ENCODE measurements around the gene GP1BB. TPM values are rescaled to one million over a fixed set of nuclear protein-coding genes. Genes with fewer than 3 reads are reported as not detected.
A peak's percentile ranks its signal among the peaks of the same experiment; 100 is the strongest.

GP1BB gene
- polyA plus RNA-seq, 4 donors: 0.67 to 2.0 (median 1.3) TPM

DNA sequence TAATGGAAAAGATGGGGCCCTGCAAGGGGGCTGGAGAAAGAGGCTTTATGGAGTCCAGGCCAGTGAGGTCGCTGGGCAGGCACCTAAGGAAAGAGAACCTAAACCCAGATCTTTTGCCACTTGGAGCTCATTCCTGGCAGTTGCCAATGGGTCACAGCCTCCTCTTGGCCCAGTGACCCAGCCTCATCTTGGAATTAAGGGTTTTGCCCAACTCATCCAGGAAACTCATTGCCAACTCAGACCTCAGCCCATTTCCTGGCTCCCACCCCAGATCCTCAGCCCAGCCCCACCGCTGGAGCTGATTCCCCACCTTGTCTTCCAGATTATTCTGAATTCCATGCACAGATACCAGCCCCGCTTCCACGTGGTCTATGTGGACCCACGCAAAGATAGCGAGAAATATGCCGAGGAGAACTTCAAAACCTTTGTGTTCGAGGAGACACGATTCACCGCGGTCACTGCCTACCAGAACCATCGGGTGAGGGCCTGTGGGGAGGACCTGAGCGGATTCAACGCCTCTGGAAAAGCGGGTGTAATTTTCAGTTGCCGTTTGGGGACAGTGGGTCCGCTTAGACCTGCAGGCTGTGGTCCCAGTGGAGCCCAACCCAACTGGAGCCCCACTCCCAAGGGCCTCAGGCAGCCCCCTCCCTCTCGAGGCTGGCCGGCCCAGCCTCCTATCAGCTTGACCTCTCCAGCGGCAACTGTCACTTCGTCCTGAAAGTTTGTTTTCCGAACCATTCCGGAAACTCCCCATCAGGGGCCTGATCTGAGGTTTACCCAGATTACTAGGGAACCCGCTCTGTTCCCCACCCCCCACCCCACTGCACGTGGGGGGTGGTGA, 41.5 kb downstream of the GP1BB start:
- H3K36me3 ChIP-seq (ENCODE audit: control insufficient read depth in 3 of 3, insufficient read depth in 2 of 3, low read depth in 1 of 3, low read length in 3 of 3): no peaks in the 10 kb centered on the region
- H3K9me3 ChIP-seq (ENCODE audit: control insufficient read depth in 2 of 2, insufficient read depth in 1 of 2, low read depth in 1 of 2, low read length in 1 of 2): no peaks in the 10 kb centered on the region
- WGBS, 3 donors: 29 to 47% (median 45%) methylated on average over 25 of the region's 25 CpGs
- H3K4me3 ChIP-seq (ENCODE audit: low read depth in 1 of 3, low read length in 3 of 3): no peak overlapping the region
- DNase-seq: no peak
- peaks cover 24 to 83% (median 54%) of the 10 kb centered on the region in 3 donors for H3K27me3 ChIP-seq (ENCODE audit: control insufficient read depth in 3 of 3, insufficient read depth in 3 of 3, low read length in 3 of 3)
- no peak overlapping the region for H3K27ac ChIP-seq (ENCODE audit: low read depth in 1 of 3, low read length in 2 of 3)
- no peak for FAIRE-seq
- H3K4me1 ChIP-seq (ENCODE audit: control insufficient read depth in 3 of 3, insufficient read depth in 2 of 3, low read depth in 1 of 3, low read length in 2 of 3): peaks cover 0 to 11% (median 4%) of the 10 kb centered on the region in 3 donors

DNA sequence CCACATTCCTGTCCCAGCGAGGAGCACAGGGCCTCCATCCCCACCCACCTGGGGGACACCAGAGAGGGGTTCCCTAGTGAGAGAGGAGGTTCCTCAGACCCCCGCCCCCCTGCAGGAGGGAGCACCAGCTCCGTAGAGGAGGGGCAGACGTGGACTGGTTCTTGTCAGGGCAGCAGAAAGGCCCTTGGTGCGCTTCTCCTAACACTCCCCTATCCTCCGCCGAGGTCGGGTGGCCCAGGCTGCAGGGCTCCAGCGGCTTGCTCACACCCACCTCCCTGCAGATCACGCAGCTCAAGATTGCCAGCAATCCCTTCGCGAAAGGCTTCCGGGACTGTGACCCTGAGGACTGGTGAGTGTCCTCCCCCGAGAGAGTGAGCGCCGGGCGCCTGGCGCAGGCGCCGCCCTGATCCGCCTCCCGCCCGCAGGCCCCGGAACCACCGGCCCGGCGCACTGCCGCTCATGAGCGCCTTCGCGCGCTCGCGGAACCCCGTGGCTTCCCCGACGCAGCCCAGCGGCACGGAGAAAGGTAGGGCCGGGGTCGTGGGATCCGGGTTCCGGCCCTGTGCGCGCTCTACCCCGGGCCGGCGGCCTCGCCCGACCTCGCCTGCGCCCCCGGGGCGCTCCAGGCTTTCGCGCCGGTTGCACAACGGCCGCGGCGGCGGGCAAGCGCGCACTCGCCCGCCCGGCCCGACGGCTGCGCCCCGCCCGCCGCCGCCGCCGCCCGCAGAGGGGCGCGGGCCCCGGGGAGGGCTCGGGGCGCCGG, 42.3 kb downstream of the GP1BB start:
- peak overlapping the region in 1 of 3 donors; percentile 41 for H3K4me3 ChIP-seq (ENCODE audit: low read depth in 1 of 3, low read length in 3 of 3)
- H3K9me3 ChIP-seq (ENCODE audit: control insufficient read depth in 2 of 2, insufficient read depth in 1 of 2, low read depth in 1 of 2, low read length in 1 of 2): no peaks in the 10 kb centered on the region
- peaks cover 0 to 11% (median 4%) of the 10 kb centered on the region in 3 donors for H3K4me1 ChIP-seq (ENCODE audit: control insufficient read depth in 3 of 3, insufficient read depth in 2 of 3, low read depth in 1 of 3, low read length in 2 of 3)
- H3K36me3 ChIP-seq (ENCODE audit: control insufficient read depth in 3 of 3, insufficient read depth in 2 of 3, low read depth in 1 of 3, low read length in 3 of 3): no peaks in the 10 kb centered on the region
- WGBS, 3 donors: 1 to 3% (median 2%) methylated on average over 70 to 83 of the region's 83 CpGs
- H3K27ac ChIP-seq (ENCODE audit: low read depth in 1 of 3, low read length in 2 of 3): no peak overlapping the region
- H3K27me3 ChIP-seq (ENCODE audit: control insufficient read depth in 3 of 3, insufficient read depth in 3 of 3, low read length in 3 of 3): peaks cover 25 to 86% (median 54%) of the 10 kb centered on the region in 3 donors
- FAIRE-seq: no peak
- peak; percentile 18 to 56 for DNase-seq

DNA sequence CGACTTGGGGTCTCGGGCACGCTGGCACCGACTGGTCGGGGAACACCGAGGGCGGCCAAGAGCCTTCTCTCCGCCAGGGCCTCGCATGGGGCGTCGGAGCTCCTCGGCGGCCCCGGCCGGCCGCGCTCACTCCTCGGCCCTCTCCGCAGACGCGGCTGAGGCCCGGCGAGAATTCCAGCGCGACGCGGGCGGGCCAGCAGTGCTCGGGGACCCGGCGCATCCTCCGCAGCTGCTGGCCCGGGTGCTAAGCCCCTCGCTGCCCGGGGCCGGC, 42.8 kb downstream of the GP1BB start:
- 1 to 2% (median 2%) methylated on average over 20 to 36 of the region's 36 CpGs for WGBS, 3 donors
- Histone ChIP-seq H3K4me1 (ENCODE audit: control insufficient read depth in 3 of 3, insufficient read depth in 2 of 3, low read depth in 1 of 3, low read length in 2 of 3) (peaks cover 0 to 11% (median 3%) of the 10 kb centered on the region in 3 donors), H3K9me3 (ENCODE audit: control insufficient read depth in 2 of 2, insufficient read depth in 1 of 2, low read depth in 1 of 2, low read length in 1 of 2) (no peaks in the 10 kb centered on the region), H3K4me3 (ENCODE audit: low read depth in 1 of 3, low read length in 3 of 3) (peak overlapping the region in 1 of 3 donors; percentile 41), H3K36me3 (ENCODE audit: control insufficient read depth in 3 of 3, insufficient read depth in 2 of 3, low read depth in 1 of 3, low read length in 3 of 3) (no peaks in the 10 kb centered on the region), H3K27ac (ENCODE audit: low read depth in 1 of 3, low read length in 2 of 3) (no peak overlapping the region), H3K27me3 (ENCODE audit: control insufficient read depth in 3 of 3, insufficient read depth in 3 of 3, low read length in 3 of 3) (peaks cover 20 to 88% (median 55%) of the 10 kb centered on the region in 3 donors)
- no peak for DNase-seq
- no peak for FAIRE-seq

DNA sequence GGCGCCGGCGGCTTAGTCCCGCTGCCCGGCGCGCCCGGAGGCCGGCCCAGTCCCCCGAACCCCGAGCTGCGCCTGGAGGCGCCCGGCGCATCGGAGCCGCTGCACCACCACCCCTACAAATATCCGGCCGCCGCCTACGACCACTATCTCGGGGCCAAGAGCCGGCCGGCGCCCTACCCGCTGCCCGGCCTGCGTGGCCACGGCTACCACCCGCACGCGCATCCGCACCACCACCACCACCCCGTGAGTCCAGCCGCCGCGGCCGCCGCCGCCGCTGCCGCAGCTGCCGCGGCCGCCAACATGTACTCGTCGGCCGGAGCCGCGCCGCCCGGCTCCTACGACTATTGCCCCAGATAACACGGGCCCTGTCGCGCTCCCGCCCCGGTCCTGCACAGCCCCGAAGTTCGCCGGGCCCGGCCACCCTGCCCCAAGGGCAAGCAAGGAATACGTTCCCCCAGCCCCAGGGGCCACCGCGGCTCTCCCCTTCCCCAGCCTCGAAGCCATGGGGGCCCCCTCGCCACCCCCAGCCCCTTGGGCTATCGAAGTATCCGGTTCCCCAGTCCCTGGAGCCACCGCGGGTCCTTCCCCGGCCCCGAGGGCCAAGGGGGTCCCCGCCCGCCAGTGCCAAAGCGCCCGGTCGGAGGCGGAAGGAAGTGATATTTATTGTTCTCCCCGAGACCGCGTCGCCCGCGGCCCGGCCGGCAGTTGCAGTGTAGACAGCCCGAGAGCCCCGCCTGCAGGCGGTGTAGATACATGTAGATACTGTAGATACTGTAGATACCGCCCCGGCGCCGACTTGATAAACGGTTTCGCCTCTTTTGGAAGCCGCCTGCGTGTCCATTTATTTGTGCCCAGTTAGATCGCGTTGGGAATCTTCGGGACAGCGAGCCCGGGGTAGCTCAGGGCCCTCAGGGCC, 43.4 kb downstream of the GP1BB start:
- peak overlapping the region in 1 of 3 donors; percentile 41 for H3K4me3 ChIP-seq (ENCODE audit: low read depth in 1 of 3, low read length in 3 of 3)
- peaks cover 17 to 91% (median 55%) of the 10 kb centered on the region in 3 donors for H3K27me3 ChIP-seq (ENCODE audit: control insufficient read depth in 3 of 3, insufficient read depth in 3 of 3, low read length in 3 of 3)
- FAIRE-seq (no peak), DNase-seq (peak; percentile 28 to 49)
- no peaks in the 10 kb centered on the region for H3K36me3 ChIP-seq (ENCODE audit: control insufficient read depth in 3 of 3, insufficient read depth in 2 of 3, low read depth in 1 of 3, low read length in 3 of 3)
- no peaks in the 10 kb centered on the region for H3K9me3 ChIP-seq (ENCODE audit: control insufficient read depth in 2 of 2, insufficient read depth in 1 of 2, low read depth in 1 of 2, low read length in 1 of 2)
- H3K4me1 ChIP-seq (ENCODE audit: control insufficient read depth in 3 of 3, insufficient read depth in 2 of 3, low read depth in 1 of 3, low read length in 2 of 3): peaks cover 0 to 11% (median 0%) of the 10 kb centered on the region in 3 donors
- WGBS, 3 donors: 1 to 2% (median 1%) methylated on average over 68 to 103 of the region's 103 CpGs
- no peak overlapping the region for H3K27ac ChIP-seq (ENCODE audit: low read depth in 1 of 3, low read length in 2 of 3)

DNA sequence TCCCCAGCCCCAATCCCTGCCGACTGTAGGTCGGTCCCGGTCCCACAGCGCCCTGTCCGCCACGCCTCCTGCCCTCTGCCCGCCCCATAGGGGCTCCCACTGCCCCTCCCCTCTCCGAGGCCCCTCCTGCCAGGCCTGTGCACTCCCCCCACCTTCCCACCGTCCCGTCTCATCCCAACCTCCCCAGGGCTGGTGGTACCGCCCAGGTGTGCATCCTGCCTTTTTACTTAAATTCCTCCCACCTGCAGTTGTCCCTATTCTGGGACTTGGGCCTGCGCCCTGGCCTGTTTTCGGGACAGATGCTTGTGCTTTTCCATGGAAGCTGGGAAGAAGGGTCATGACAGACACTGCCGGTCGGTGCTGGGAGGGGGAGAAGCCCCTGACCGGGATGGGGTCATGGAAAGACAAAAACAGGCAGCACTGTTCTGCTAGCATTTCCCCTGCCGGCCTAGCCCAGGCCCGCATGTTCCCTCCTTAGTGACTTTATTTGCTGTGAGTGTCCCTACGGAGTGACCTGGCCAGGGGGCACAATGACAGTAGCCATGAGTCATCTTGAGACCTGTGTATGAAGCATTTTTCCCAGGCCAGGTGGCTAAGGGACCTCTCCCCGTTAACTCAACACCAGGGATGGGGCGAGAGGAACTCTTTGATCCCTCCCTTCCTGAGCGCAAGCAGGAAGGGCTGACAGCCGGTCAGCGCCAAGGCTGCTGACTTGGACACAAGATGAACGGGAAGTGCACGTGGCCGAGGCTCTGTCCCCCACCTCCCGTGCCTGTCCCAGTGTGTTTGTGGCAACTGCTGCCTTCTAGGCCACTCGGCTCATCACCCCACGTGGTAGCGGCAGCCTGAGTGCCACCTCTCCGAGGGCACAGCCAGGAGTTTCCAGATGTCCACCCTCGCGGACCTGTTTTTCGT, 44.3 kb downstream of the GP1BB start:
- no peaks in the 10 kb centered on the region for H3K9me3 ChIP-seq (ENCODE audit: control insufficient read depth in 2 of 2, insufficient read depth in 1 of 2, low read depth in 1 of 2, low read length in 1 of 2)
- WGBS, 3 donors: 15 to 16% (median 15%) methylated on average over 30 to 35 of the region's 35 CpGs
- H3K36me3 ChIP-seq (ENCODE audit: control insufficient read depth in 3 of 3, insufficient read depth in 2 of 3, low read depth in 1 of 3, low read length in 3 of 3): no peaks in the 10 kb centered on the region
- H3K27ac ChIP-seq (ENCODE audit: low read depth in 1 of 3, low read length in 2 of 3): no peak overlapping the region
- H3K27me3 ChIP-seq (ENCODE audit: control insufficient read depth in 3 of 3, insufficient read depth in 3 of 3, low read length in 3 of 3): peaks cover 13 to 88% (median 48%) of the 10 kb centered on the region in 3 donors
- FAIRE-seq (no peak), DNase-seq (no peak)
- no peak overlapping the region for H3K4me3 ChIP-seq (ENCODE audit: low read depth in 1 of 3, low read length in 3 of 3)
- H3K4me1 ChIP-seq (ENCODE audit: control insufficient read depth in 3 of 3, insufficient read depth in 2 of 3, low read depth in 1 of 3, low read length in 2 of 3): peaks cover 0 to 11% (median 0%) of the 10 kb centered on the region in 3 donors

DNA sequence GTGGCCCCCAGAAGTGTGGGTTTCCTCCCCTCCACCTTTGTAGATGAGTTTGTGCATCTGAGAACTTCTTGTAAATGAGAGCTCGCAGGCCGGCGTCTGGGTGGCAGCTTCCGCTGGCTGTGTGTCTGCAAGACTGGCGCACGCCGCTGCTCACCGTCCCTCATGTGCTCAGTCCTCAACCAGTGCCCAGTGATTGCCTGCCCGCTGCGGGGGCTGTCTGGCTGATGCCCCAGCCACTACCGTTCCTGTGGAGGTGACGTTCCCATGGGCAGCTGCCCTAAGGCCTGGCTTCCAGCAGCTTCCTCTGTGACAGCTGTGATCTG, 46.0 kb downstream of the GP1BB start:
- Histone ChIP-seq H3K4me3 (ENCODE audit: low read depth in 1 of 3, low read length in 3 of 3) (no peak overlapping the region), H3K9me3 (ENCODE audit: control insufficient read depth in 2 of 2, insufficient read depth in 1 of 2, low read depth in 1 of 2, low read length in 1 of 2) (no peaks in the 10 kb centered on the region), H3K27me3 (ENCODE audit: control insufficient read depth in 3 of 3, insufficient read depth in 3 of 3, low read length in 3 of 3) (peaks cover 12 to 82% (median 35%) of the 10 kb centered on the region in 3 donors), H3K36me3 (ENCODE audit: control insufficient read depth in 3 of 3, insufficient read depth in 2 of 3, low read depth in 1 of 3, low read length in 3 of 3) (no peaks in the 10 kb centered on the region), H3K27ac (ENCODE audit: low read depth in 1 of 3, low read length in 2 of 3) (no peak overlapping the region), H3K4me1 (ENCODE audit: control insufficient read depth in 3 of 3, insufficient read depth in 2 of 3, low read depth in 1 of 3, low read length in 2 of 3) (peaks cover 0 to 7% (median 0%) of the 10 kb centered on the region in 3 donors)
- FAIRE-seq: no peak
- WGBS, 3 donors: 88 to 92% (median 91%) methylated on average over 12 of the region's 12 CpGs
- no peak for DNase-seq

DNA sequence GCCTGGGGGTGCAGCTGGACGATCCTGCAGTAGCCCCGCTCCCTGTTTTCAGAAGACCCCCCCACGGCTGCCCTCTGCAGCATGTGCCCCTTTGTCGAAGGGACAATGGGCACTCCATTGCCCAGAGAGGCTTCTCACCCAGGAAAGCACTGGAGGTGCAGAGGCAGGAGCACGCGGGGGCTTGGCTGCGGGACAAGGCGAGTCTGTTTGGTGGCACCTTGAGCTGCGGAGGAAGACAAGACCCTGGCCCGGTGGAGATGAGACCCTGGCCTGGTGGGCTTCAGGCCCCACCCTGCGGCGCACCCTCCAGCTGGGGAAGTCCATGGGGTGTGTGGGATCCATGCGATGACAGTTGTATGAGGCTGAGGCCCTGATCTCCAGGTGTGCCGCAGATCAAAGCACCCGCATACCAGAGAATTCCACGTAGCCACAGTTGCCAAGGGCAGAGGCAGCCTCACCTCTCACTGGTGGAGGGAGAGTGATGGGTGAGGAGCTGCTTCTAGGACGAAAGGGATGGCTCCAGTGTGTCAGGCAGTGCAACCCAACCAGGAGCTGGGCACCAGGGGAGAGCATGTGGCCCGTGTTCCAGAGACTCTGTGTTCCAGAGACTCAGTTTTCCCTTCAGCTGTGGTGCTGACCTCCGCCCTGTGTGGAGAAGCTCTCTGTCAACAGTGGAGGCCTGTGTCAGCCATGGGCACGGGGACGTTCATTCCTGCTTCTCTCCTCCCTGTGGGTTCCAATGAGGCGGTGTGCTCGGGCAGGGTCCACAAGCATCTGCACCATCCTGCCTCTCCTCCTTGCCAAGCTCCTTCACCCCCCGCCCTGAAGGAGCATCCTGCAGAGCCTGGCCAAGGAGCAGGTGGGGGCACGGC, 47.2 kb downstream of the GP1BB start:
- H3K27me3 ChIP-seq (ENCODE audit: control insufficient read depth in 3 of 3, insufficient read depth in 3 of 3, low read length in 3 of 3): peaks cover 8 to 77% (median 28%) of the 10 kb centered on the region in 3 donors
- H3K4me1 ChIP-seq (ENCODE audit: control insufficient read depth in 3 of 3, insufficient read depth in 2 of 3, low read depth in 1 of 3, low read length in 2 of 3): peaks cover 0 to 3% (median 0%) of the 10 kb centered on the region in 3 donors
- 55 to 80% (median 63%) methylated on average over 25 of the region's 25 CpGs for WGBS, 3 donors
- DNase-seq (no peak), FAIRE-seq (no peak)
- H3K4me3 ChIP-seq (ENCODE audit: low read depth in 1 of 3, low read length in 3 of 3): no peak overlapping the region
- no peaks in the 10 kb centered on the region for H3K9me3 ChIP-seq (ENCODE audit: control insufficient read depth in 2 of 2, insufficient read depth in 1 of 2, low read depth in 1 of 2, low read length in 1 of 2)
- H3K27ac ChIP-seq (ENCODE audit: low read depth in 1 of 3, low read length in 2 of 3): no peak overlapping the region
- H3K36me3 ChIP-seq (ENCODE audit: control insufficient read depth in 3 of 3, insufficient read depth in 2 of 3, low read depth in 1 of 3, low read length in 3 of 3): no peaks in the 10 kb centered on the region
